ENCODE results near the gene PPP3CA.

PPP3CA gene

GRCh38 chr4:101332424-101332823 is 14.9 kb downstream of the PPP3CA start:
- DNase-seq (ENCODE audit: low read depth in 2 of 3, low spot score in 2 of 3) = no peak

- no peak for DNase-seq (ENCODE audit: low read depth in 2 of 3, low spot score in 2 of 3)
Measured at GRCh38 chr4:101331017-101331416, 16.3 kb downstream of the PPP3CA start.

GRCh38 chr4:101329592-101329991 is 17.7 kb downstream of the PPP3CA start:
- DNase-seq (ENCODE audit: low read depth in 2 of 3, low spot score in 2 of 3) = no peak

GRCh38 chr4:101328063-101328602 is 19.2 kb downstream of the PPP3CA start:
- DNase-seq (ENCODE audit: low read depth in 2 of 3, low spot score in 2 of 3) = no peak

- no peak for DNase-seq (ENCODE audit: low read depth in 2 of 3, low spot score in 2 of 3)
Measured at GRCh38 chr4:101326576-101326975, 20.8 kb downstream of the PPP3CA start.

GRCh38 chr4:101322743-101323142 is 24.6 kb downstream of the PPP3CA start:
- DNase-seq (ENCODE audit: low read depth in 2 of 3, low spot score in 2 of 3) = no peak

GRCh38 chr4:101321481-101322042 is 25.8 kb downstream of the PPP3CA start:
- DNase-seq (ENCODE audit: low read depth in 2 of 3, low spot score in 2 of 3) = no peak

GRCh38 chr4:101315786-101316185 is 31.5 kb downstream of the PPP3CA start:
- no peak for DNase-seq (ENCODE audit: low read depth in 2 of 3, low spot score in 2 of 3)

- no peak for DNase-seq (ENCODE audit: low read depth in 2 of 3, low spot score in 2 of 3)
Measured at GRCh38 chr4:101315041-101315440, 32.3 kb downstream of the PPP3CA start.

GRCh38 chr4:101309925-101310324 is 37.4 kb downstream of the PPP3CA start:
- no peak for DNase-seq (ENCODE audit: low read depth in 2 of 3, low spot score in 2 of 3)

GRCh38 chr4:101307899-101308298 is 39.4 kb downstream of the PPP3CA start:
- no peak for DNase-seq (ENCODE audit: low read depth in 2 of 3, low spot score in 2 of 3)

- DNase-seq (ENCODE audit: low read depth in 2 of 3, low spot score in 2 of 3) = no peak
Measured at GRCh38 chr4:101306764-101307615, 40.3 kb downstream of the PPP3CA start.

GRCh38 chr4:101306225-101306624 is 41.1 kb downstream of the PPP3CA start:
- no peak for DNase-seq (ENCODE audit: low read depth in 2 of 3, low spot score in 2 of 3)

GRCh38 chr4:101304916-101305315 is 42.4 kb downstream of the PPP3CA start:
- no peak for DNase-seq (ENCODE audit: low read depth in 2 of 3, low spot score in 2 of 3)

GRCh38 chr4:101299899-101300540 is 47.3 kb downstream of the PPP3CA start:
- no peak for DNase-seq (ENCODE audit: low read depth in 2 of 3, low spot score in 2 of 3)

GRCh38 chr4:101299021-101299420 is 48.3 kb downstream of the PPP3CA start:
- DNase-seq (ENCODE audit: low read depth in 2 of 3, low spot score in 2 of 3) = no peak

GRCh38 chr4:101295691-101296090 is 51.6 kb downstream of the PPP3CA start:
- no peak for DNase-seq (ENCODE audit: low read depth in 2 of 3, low spot score in 2 of 3)

GRCh38 chr4:101294597-101294996 is 52.7 kb downstream of the PPP3CA start:
- DNase-seq (ENCODE audit: low read depth in 2 of 3, low spot score in 2 of 3) = no peak

- no peak for DNase-seq (ENCODE audit: low read depth in 2 of 3, low spot score in 2 of 3)
Measured at GRCh38 chr4:101292901-101293300, 54.4 kb downstream of the PPP3CA start.

- DNase-seq (ENCODE audit: low read depth in 2 of 3, low spot score in 2 of 3) = no peak
Measured at GRCh38 chr4:101292214-101292613, 55.1 kb downstream of the PPP3CA start.

GRCh38 chr4:101291198-101291597 is 56.1 kb downstream of the PPP3CA start:
- DNase-seq (ENCODE audit: low read depth in 2 of 3, low spot score in 2 of 3) = no peak

GRCh38 chr4:101290654-101291053 is 56.7 kb downstream of the PPP3CA start:
- no peak for DNase-seq (ENCODE audit: low read depth in 2 of 3, low spot score in 2 of 3)

Data from activated CD8-positive, alpha-beta memory T cell treated with anti-CD3 and anti-CD28 coated beads for 48 hours (primary cell).